Stimulated activated CD8-positive, alpha-beta memory T cell treated with anti-CD3 and anti-CD28 coated beads, Interleukin-15, amount 100 ng/mL, for 24 hours (primary cell): ENCODE measurements around the gene ARHGAP19.
"Not testable (repeated sequence)": the region's sequence is repeated elsewhere in the genome, so short reads cannot be mapped to it uniquely, and the experiment has no call there.

Experiments
- DNase-seq: peaks from one replicate; pipeline ENCODE4 v3.0.0-alpha.2; 2020; ENCODE audit warnings: low read depth

ARHGAP19 gene

DNA sequence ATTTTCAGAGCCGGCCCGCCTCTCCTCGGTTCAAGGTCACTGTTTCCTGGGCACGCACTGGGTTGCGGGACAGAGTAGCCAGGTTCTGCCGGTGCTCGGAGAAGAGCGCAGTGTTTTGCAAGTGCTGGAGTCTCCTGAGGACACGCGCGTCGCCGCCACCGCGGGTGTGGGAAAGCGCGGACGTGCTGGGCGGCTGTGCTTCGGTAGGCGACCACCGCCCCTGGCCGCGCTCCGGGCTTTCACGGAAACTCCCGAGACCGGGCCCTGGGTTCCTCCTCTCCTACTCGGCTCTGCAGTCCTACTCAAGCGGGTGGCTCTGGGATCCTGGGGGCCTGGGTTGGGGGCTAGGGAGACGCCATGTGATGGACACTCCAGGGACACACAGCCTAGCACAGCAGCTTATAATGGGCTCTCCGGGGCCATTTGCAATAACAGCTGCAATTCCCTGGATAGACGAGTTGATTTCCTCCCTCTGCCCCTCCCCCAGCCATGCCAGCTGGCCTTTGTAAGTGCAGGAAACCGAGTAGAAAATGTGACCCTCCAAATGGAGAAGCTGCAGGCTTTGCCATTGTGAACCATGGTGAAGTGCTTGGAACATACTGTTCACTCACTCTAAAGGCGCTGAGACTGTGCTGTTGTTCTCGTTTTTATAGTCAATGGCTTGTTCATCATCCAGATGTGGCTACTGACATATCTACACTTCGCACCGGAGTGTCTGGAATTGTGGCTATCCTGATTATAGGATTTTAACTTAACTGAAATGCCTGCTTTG is 28.8 kb upstream of the ARHGAP19 start:
- no peak for DNase-seq

DNA sequence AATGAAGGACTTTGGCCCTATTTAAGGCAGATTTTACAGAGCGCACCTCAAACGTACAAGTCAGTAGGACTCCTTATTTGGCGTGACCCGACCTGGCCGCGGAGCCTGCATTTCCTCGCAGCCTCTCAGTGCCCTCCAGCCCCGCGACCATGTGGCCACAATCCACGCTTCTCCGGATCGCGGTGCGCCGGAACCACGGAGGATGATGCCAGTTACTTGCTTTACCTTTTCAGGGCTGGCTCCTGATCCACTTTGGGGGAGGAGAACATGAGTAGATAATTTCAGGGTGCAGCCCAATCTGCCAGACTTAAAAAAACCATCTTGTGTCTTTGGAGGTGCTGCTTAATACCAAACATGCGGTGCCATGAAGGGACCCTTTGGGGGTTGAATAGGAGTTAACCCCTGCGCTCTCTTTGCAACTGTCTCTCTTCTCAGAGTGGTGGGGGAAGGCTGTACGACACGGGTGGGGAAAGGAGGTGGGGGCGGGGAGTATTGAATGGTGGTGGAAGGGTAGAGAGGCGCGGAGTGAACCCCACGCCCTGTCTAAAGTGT is 28.1 kb upstream of the ARHGAP19 start:
- DNase-seq = no peak

DNA sequence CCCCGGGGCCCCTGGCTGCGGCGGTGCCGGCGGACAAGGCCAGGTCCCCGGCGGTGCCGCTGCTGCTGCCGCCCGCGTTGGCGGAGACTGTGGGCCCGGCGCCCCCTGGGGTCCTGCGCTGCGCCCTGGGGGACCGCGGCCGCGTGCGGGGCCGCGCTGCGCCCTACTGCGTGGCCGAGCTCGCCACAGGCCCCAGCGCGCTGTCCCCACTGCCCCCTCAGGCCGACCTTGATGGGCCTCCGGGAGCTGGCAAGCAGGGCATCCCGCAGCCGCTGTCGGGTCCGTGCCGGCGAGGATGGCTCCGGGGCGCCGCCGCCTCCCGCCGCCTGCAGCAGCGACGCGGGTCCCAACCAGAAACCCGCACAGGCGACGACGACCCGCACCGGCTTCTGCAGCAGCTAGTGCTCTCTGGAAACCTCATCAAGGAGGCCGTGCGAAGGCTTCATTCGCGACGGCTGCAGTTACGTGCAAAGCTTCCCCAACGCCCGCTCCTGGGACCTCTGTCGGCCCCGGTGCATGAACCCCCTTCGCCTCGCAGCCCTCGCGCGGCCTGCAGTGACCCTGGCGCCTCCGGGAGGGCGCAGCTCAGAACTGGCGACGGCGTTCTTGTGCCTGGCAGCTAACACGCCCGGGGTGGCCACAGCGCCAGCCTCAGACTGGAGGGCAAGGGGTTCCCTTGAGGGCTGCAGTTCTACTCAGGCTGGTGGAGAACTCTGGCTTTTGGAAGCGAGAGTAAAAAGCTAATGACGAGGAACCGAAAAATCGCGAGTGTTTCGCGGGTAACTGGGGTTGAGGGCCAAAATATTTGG is 27.4 kb upstream of the ARHGAP19 start:
- peak; percentile 32 for DNase-seq

DNA sequence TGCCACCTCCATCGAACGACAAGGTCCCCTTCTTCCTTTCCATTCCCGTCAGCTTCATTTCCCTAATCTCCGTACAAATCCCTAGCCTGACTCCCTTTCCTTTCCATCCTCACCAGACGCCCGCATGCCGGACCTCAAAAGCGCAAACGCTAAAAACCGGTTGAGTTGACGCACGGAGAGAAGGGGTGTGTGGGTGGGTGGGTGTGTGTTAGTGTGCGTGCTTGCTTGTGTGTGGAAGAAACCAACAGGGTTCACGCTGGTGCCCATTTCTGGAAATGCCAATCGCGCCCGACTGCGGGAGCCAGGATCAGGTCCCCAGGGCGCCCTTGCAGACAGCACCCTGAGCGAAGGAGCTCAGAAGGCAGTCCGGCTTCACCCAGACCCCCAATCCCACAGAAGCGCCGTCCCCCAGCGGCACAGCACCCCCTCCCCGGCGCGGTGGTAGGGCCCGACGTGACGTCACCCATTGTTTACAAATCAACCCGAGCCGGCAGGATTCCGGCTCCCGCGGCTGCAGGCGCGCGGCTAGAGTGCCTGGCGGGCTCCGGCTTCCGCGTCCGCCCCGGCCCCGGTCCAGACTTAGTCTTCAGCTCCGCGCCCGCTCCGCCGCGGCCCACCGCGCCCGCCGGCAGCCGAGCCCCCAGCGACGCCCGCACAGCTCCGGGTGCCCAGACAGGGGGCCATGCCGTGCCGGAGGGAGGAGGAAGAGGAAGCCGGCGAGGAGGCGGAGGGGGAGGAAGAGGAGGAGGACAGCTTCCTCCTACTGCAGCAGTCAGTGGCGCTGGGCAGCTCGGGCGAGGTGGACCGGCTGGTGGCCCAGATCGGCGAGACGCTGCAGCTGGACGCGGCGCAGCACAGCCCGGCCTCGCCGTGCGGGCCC is 26.6 kb upstream of the ARHGAP19 start, which contains the start of gene FRAT1:
Gene FRAT1 (plus strand): TSS at position 500 of the 880 bp plus-strand sequence. CDS start 183 bp downstream, at position 683.
- peak; percentile 75 for DNase-seq

DNA sequence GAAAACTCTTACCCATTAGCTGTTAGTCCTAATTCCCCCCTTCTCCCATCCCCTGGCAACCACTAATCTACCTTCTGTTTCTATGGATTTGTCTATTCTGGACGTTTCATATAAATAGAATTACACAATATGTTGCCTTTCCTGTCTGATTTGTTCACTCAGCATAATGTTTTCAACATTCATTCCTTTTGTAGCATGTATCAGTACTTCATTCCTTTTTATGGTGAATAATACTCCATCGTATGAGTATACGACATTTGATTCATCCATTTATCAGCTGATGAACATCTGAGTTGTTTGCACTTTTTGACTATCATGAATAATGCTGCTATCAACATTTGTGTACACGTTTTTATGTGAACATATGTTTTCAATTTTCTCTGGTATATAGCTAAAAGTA is 22.2 kb upstream of the ARHGAP19 start:
- DNase-seq = no peak

DNA sequence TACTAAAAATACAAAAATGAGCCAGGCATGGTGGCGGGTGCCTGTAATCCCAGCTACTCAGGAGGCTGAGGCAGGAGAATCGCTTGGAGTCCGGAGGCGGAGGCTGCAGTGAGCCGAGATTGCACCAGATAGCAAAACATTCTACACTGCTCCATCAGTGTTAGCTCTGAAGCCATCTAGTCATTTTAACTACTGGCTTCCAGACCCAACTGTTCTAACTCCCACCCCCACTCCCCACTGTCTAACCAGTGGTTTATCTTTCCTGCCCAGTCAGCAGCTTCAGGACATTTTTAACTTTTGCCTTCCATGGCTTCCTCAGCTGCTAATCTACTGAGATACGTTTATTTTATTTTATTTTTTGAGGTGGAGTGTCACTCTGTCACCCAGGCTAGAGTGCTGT is 20.5 kb upstream of the ARHGAP19 start:
- no peak for DNase-seq

DNA sequence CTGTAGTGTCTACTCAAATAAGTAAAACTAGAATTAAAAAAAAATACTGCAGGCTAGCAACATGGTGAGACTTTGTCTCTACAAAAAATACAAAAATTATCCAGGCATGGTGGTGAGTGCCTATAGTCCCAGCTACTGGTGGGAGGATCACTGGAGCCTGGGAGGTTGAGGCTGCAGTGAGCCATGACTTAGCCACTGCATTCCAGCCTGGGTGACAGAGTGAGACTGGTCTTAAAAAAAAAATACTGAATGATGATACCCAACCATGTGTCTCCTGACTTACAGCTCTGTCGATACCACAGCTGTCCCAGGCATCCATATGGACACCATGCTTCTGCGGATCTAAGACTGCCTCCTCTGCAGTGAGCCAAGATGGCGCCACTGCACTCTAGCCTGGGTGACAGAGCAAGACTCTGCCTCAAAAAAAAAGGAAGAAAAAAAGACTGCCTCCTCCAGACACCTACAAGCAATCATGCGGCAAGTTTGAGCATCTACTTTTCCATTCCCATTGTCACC is 18.7 kb upstream of the ARHGAP19 start:
- DNase-seq = no peak

DNA sequence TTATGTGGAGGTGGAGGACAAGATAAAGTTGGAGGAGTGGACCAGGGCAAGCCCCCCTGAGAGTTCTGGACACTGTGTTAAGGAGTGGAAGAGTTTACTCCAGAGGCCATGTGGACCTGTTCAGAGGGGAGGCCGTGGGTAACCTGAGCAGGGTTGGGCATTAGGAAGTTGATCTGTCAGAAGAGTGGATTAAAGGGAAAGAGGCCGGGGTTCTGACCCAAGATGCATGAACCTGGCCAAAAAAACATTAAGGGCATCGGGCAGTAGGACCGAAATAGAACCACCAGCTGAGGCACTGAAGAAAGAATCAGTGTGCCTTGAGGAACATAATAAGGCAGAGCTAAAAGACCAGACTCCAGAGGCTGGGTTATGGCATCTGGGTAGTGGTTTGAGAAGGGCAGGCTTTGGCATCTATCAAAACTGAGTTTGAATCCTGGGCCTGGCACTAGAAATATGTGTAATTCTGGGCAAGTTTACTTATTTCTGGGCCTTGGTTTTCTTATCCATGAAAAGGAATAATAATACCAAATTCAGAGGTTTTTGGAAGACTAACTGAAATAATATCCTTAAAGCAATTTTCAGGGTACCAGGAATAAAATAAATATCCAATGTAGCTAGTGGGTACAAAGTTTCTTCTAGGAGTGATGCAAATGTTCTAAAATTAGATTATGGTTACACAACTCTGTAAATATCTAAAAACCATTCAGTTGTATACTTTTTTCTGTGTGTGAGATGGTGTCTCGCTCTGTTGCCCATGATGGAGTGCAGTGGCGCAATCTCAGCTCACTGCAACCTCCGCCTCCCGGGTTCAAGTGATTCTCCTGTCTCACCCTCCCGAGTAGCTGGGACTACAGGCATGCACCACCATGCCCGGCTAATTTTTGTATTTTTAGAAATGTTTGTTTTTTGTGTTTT is 15.7 kb upstream of the ARHGAP19 start:
- no peak for DNase-seq

DNA sequence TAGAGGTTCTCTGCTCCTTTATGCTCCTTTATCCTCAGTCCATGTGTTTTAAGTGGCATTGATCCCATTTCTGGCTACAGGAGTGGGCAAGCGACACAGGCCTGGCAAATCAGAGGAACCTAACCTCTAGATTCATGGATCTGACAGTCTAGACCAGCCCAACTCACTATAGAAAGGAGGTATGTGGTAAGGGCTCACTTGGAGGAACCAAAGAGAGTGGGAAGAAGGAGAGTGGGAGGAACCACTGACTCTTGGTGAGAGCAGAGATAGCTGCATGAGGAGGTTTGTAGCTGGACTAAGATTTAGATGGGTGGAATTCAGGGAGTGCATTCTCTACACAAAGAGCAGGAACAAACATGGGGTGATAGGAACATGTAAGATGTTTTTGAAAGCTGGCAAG is 15.0 kb upstream of the ARHGAP19 start:
- DNase-seq = no peak

DNA sequence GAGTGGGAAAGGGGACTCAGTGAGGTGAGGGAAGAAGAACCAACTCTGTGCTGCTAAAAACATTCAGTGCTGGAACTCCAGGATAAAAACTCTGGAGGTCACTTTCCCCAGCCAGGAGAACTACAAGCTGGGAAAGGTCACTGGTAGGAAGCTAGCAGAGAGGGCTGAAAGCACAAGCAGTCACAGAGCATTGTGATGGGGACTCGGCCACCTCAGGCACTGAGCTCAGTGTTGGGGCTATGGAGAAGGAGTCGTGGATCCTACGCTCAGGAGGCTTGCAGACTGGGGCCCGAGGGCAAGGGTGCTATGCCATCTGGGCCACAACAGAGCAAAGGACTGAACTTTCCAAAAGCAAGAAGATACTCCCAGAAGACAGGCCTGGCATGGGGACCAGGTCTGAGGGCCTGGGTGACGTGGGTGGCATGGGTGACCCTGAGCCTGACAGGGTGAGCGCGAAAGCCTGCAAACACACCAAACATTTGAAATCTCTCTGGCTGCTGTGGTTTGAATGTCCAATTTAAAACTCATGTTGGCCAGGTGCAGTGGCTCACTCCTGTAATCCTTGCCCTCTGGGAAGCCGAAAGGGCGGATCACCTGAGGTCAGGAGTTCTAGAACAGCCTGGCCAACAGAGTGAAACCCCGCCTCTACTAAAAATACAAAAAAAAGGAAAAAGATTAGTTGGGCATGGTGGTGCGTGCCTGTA is 9.8 kb upstream of the ARHGAP19 start:
- no peak for DNase-seq

DNA sequence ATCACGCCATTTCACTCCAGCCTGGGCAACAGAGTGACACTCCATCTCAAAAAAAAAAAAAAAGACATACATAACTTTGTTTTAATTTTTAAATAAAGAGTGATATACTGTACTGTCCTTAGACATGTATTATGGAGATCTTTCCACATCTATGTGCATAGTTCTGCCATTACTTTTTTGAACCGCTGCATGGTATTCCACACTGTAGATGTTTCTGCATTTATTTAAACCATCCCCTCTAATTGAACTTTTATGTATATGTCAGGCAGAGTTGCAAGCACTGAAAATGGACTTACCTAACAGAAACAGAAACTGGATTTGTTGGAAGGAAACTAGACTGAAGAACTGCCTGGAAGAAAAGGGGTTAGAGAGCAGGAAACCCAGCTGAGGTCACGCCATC is 8.5 kb upstream of the ARHGAP19 start:
- no peak for DNase-seq

DNA sequence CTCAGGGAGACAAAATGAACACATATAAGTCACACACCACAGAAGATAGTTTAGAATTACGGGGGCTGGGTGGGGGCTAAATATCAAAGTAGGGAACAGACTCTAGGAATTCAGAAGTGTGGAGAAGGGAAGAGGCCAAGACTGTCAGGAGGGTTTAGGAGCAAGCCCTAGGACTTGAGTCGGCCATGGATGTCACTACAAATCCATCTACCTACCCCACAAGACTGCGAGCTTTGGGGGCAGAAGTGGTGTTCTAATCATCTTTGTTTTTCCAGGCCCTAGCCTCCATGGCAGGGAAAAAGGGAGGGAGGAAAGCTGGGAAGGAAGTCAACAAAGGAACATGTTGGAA is 5.8 kb upstream of the ARHGAP19 start:
- DNase-seq = no peak

DNA sequence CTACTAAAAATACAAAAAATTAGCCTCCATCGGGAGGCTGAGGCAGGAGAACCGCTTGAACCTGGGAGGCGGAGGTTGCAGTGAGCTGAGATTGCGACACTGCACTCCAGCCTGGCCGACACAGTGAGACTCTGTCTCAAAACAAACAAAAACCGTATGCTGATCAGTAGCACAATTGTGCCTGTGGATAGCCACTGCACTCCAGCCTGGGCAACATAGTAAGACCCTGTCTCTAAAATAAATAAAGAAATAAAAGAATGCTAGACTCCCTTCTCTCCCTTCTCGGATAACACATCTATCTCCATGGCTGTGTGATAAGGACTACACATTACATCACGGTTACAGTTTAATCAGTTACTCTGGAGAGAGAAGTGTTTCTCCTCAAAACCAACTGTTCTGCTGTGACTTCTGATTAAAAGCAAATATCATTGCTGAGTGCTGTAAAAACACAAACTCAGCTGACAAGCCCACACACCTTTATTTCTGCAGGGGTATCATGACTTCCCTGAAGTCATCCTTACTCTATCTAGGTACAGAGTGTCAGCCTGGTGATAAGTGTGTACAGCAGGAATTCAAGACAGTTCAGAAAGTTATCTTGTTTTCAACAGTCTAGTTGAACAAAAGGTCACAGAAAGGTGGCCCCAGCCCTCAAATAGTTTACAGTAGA is 5.3 kb upstream of the ARHGAP19 start:
- DNase-seq = no peak

DNA sequence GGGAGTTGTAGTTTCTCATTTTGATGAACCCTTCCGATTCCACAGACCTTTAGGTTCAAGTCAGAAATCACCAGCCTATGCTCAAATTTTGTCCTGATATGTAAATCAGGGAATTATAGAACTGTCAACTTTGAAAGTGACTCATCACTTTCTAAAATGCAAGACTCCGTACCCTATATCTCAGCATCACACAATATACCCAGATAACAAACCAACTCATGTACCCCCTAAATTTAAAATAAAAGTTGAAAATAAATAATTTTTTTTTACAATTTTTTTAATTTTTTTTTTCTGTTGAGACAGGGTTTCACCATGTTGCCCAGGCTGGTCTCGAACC is 393 bp upstream of the ARHGAP19 start:
- no peak for DNase-seq

DNA sequence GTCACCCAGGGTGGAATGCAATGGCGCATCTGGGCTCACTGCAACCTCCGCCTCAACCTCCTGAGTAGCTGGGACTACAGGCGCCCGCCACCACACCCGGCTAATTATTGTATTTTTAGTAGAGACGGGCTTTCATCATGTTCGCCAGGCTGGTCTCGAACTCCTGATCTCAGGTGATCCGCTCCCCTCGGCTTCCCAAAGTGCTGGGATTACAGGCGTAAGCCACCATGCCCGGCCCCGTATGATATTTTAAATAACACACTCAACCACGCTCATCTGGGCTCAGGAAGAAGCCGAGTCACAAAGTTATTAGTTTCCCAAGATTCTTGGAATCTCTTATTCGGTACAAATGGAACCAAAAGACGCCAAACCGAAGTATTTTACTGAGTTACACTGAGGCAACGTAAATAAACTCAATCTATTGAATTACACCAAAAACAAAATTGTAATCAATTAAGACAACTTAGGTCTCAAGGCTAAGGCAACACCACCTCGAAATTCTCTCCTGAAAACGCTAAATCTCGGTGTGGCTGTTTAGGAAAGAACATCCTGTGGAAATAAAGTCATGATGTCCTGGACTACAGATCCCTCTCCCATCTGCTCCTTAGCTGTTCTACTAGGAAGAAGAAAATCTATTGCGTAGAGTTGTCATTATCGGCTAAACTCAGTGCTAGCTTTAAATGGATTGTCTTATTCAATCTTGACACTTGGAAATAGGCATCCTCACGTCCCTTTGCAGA is 910 bp downstream of the ARHGAP19 start:
- no peak for DNase-seq

DNA sequence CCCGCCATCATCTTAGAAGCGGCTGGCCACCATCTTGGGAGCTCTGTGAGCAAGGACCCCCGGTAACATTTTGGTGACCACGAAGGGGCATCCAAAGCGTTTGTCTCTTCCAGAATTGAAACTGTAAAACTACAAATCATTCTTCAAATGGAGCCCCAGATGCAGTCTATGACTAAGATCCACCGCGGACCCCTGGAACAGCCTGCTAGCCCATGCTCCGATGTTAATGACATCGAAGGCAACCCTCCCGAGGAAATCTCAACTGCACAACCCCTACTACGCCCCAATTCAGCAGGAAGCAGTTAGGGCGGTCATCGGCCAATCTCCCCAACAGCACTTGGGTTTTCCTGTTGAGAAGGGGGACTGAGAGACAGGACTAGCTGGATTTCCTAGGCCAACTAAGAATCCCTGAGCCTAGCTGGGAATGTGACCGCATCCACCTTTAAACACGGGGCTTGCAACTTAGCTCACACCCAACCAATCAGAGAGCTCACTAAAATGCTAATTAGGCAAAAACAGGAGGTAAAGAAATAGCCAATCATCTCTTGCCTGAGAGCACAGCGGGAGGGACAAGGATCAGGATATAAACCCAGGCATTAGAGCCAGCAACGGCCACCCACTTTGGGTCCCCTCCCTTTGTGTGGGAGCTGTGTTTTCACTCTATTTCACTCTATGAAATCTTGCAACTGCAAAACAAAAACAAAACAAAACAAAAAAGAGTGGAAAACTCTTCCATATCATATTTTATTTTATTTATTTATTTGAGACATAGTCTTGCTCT is 1.7 kb downstream of the ARHGAP19 start:
- DNase-seq = not testable (repeated sequence)

DNA sequence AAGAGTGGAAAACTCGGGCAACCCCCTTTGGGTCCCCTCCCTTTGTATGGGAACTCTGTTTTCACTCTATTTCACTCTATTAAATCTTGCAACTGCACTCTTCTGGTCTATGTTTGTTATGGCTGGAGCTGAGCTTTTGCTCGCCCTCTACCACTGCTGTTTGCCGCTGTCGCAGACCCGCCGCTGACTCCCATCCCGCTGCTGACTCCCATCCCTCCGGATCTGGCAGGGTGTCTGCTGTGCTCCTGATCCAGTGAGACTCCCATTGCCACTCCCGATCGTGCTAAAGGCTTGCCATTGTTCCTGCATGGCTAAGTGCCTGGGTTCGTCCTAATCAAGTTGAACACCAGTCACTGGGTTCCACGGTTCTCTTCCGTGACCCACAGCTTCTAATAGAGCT is 2.4 kb downstream of the ARHGAP19 start:
- not testable (repeated sequence) for DNase-seq

DNA sequence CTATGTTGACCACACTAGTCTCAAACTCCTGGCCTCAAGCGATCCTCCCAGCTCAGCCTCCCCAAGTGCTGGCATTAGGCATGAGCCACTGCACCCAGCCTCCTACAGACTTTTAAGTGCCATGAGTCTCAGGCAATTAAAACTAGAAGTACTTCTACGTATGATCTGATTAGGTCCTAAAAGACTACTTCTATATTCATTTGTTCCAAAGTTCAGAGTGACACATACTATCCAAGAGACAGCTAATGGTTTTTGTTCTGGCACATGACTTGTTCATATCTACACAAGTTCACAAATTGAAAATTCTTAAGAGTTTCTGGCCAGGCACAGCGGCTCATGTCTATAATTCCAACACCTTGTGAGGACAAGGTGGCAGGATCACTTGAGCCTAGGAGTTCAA is 11.7 kb downstream of the ARHGAP19 start:
- no peak for DNase-seq
